Activated CD4-positive, alpha-beta T cell treated with anti-CD3 and anti-CD28 coated beads for 4 hours (primary cell): ENCODE results near the gene LRRC61.
"Not testable (repeated sequence)": the region's sequence is repeated elsewhere in the genome, so short reads cannot be mapped to it uniquely, and the experiment has no call there.

Source experiments
- DNase-seq, 2 donors: peaks; one replicate each; pipeline ENCODE4 v3.0.0-alpha.2; 2020

LRRC61 gene

DNA sequence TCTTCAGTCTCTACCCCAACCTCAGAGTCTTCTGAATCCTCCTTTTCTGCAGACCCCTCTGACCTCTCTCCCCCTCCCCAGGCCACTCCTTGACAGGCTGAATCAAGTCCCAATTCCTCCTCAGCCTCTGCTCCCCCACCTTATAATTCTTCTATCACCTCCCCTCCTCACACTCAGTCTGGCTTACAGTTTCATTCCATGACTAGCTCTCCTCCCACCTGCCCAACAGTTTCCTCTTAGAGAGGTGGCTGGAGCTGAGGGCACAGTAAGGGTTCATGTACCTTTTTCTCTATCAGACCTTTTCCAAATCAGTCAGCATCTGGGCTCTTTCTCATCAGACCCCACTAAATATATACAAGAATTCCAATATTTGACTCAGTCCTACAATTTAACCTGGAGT lies 14.6 kb upstream of the LRRC61 start:
- no peak for DNase-seq

DNA sequence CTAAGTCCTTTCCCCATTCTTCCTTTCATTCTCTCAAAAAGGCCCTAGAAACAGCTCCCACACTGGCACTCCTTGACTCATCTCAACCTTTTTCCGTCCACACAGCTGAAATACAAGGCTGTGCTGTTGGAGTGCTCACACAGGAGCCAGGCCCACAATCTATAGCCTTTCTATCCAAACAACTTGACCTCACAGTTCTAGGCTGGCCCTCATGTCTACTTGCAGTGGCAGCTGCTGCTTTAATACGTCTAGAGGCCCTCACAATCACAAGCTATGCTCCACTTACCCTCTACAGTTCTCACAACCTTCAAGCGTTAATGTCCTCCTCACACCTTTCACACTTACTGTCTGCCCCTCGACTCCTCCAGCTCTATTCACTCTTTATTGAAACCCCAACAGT lies 12.0 kb upstream of the LRRC61 start:
- no peak for DNase-seq

DNA sequence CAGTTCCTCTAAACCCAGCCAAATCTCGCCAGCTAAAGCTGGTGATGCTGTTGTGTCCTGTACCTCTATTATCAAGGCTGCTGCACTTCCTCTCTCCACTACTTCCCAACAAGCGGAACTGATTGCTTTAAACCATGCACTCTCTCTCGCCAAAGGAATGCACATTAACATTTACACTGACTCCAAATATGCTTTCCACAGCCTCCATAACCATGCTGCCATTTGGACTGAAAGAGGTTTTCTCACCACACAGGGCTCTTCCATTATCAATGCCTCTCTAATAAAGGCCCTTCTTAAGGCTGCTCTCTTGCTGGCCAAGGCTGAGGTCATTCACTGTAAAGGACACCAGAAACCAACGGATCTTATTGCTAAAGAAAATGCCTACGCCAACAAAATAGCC lies 11.4 kb upstream of the LRRC61 start:
- DNase-seq, result no peak

DNA sequence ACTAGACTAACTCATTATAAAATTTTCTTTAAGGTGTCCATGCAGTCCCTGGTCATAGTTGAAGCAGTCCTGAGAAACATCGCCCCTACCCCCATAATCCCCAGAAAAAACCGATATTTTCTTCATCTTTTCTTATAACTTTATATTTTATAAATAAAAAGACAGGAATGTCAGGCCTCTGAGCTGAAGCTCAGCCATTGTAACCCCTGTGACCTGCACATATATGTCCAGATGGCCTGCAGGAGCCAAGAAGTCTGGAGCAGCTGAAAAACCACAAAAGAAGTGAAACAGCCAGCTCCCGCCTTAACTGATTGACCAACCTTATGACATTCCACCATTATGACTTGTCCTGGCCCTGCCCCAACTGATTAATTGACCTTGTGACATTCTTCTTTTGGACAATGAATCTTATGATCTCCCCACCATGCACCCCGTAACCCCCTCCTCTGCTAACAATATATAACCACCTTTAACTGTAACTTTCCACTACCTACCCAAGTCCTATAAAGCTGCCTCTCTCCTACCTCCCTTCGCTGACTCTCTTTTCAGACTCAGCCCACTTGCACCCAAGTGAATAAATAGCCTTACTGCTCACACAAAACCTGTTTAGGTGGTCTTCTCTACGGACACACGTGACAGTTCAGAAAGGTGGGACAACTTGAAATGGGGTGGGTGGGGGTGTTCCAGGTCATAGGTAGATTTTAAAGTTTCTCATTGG lies 10.3 kb upstream of the LRRC61 start:
- DNase-seq, result not testable (repeated sequence)

DNA sequence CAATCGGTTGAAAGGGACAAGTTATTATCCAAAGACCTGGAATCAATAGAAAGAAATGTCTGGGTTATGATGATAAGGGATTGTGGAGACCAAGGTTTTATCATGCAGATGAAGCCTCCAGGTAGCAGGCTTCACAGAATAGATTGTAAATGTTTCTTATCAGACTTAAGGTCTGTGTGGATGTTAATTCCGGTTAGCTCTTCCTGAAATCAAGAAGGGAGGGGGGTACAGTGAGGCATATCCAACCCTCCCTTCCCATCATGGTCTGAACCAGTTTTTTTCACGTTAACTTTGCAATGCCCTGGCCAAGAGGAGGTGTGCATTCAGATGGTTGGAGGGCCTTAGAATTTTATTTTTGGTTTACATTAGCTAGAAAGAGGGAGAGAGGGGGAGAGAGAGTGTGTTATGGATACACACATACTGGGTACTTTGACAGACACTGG lies 9.8 kb upstream of the LRRC61 start:
- no peak for DNase-seq

DNA sequence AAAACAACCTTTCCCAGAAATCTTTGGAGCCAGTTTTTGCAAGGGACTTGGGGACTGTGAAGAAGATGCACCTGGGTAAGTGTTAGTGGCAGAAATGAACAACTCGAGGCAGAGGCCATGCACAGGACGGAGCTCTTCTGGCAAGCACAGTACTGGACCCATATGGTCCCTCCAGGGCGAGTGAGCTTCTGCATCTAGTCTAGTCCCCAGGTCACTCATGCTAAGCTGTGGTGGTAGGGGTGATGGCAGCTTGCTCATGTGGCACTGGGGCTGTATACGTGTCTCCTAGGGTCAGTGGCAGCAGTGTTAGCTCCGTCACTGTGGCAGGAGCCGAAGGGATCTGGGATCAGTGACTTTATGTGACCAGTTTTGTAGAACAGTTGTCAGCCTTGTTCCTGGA lies 9.3 kb upstream of the LRRC61 start:
- DNase-seq, result no peak

DNA sequence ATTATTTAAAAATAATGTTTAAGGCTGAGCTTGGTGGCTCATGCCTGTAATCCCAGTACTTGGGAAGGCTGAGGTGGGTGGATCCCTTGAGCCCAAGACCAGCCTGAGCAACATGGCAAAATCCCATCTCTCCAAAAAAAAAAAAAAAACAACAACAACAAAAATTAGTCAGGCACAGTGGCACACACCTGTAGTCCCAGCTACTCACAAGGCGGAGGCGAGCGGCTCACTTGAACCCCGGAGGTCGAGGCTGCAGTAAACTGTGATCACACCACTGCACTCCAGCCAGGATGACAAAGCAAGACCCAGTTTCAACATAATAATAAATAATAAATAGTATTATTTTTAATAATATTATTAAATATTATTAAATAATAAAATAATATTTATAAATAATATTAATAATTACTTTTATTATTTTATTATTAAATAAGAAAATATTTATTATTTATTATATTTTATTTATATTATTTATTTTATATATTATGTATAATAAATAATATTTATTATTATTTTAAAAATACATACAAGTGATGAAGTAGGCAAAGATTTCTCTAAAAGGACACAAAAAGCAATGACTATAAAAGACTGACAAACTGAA lies 8.4 kb upstream of the LRRC61 start:
- DNase-seq, result no peak

DNA sequence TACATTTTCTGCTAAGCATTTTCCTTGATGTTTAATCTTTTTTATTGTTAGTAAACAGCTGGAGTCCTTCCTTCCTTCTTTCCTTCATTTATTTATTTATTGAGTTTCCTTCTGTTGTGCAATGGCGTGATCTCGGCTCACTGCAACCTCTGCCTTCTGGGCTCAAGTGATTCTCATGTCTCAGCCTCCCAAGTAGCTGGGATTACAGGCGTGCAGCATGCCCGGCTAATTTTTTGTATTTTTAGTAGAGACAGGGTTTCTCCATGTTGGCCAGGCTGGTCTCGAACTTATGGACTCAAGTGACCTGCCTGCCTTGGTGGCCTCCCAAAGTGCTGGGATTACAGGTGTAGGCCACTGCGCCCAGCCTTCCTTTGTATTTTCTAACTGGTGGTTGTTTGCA lies 6.2 kb upstream of the LRRC61 start:
- not testable (repeated sequence) for DNase-seq

DNA sequence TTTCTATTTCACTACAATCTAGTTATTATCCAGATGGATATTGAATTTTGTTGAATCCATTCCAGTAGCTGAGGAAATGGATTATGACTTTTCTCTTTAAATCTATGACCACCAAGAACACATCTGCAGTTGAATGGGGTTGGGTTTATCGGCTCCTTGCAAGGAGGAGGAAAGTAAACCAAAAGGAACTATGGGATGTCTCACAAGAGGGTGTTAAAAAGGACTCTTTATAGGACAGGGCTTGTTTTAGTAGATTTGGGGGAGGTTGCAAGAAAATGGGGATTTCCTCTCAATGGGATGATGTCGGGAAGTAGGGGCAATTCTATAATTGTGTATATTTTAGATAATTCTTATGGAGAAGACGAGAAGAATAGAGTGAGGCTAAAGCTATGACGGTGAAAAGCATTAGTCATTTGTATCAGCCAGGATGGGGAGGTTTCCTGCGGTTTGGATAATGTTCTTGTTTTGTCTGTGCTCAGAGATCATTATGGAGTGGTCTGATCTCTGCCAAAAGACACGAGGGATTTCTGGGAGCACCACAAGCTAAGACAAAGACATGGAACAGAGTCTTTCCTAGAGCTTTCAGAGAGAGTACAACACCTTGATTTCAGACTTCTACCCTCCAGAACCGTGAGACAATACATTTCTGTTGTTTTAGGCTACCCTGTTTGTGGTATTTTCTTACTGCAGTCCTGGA lies 5.3 kb upstream of the LRRC61 start:
- no peak for DNase-seq

DNA sequence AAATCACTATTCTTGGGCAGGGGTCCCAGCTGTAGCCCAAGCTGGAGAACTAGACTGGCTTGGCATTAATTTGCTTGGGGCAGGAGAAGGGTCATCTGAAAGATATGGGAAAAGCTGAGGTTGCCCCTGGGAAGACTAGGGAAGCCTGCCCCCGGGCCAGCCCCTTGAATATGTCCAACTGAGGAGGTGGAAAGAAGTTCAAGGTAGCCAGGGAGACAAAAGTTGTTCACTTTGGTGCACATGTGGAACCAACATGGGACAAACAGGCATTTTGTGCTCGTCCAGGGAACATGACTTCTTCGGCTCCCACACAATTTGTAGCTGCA lies 1.4 kb upstream of the LRRC61 start:
- no peak for DNase-seq

DNA sequence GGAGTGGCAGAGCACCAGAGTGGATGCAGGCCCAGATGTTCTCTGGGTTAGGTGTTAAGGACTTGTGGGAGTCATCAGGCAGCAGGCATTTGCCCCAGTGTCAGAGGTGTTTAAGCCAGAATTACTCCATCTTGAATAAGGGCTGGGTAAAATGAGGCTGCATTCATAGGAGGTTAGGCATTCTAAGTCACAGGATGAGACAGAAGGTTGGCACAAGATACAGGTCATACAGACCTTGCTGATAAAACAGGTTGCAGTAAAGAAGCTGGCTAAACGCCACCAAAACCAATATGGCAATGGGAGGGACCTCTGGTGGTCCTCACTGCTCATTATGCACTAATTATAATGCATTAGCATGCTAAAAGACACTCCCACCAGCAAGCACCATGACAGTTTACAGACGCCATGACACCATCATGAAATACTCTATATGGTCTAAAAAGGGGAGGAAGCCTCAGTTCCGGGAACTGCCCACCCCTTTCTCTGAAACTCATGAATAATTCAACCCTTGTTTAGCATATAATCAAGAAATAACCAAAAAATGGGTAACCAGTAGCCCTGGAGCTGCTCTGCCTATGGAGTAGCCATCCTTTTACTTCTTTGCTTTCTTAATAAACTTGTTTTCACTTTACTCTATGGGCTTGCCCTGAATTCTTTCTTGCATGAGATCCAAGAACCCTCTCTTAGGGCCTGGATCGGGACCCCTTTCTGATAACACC lies 882 bp upstream of the LRRC61 start:
- peak; percentile 54 to 61 for DNase-seq

DNA sequence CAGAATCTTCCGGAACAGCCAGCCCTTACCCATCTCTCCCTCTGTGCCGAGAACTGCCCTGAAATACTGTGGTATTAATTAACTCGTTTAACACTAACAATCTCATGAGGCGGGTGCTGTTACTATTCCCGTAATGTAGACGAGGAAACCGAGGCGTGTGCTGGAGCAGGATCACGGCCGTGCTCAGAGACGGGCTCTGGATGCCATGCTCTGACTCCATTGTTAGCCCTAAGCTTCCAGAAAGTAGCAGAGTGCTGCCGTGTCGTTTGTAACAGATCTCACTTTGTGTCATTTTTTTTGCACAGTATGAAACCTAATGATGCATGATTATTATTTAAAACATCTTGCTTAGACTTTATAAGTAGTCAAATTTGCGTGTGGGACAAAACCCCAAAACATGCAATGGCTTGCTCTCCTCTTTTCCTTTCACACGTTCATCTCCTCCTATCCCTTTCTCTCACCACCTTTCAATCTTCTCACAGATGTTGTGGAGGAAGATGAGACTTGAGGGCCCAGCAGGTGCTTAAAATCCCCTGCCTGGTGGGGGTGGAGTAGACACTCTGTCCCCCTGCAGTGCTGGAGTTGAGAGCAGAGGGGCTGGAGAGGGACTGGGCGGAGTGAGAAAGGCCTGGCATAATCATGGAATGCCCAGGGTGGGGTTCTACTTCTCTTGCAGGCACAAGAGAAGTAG lies 672 bp downstream of the LRRC61 start:
- no peak for DNase-seq

DNA sequence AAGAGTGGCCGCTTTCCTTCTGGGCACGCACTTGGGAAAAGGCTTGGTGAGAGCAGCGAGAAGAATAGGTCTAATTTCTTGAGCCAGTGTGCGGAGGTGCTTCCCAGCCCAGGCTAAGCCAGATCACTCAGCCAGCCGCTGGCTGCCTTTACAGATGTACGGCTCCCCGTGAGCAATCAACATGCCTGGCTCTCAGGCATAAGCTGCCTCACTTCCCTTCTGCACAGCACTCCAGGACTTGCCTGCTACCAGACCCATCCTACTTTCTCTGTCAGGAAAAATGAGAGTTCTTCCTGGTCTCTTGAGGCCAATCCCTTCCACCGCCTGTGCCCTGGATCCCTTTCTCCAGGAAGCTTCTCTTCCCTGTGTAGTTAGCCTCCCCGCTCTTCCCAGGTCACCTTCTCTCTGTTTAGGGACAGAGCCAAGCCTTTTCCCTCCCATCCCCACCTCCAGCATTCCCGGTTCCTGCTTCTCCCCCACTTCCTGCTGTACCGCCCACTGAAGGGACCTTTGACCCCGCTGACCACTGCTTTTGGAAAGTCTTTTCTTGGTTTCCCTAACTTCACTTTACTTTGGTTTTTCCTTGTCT lies 1.3 kb downstream of the LRRC61 start:
- no peak for DNase-seq

DNA sequence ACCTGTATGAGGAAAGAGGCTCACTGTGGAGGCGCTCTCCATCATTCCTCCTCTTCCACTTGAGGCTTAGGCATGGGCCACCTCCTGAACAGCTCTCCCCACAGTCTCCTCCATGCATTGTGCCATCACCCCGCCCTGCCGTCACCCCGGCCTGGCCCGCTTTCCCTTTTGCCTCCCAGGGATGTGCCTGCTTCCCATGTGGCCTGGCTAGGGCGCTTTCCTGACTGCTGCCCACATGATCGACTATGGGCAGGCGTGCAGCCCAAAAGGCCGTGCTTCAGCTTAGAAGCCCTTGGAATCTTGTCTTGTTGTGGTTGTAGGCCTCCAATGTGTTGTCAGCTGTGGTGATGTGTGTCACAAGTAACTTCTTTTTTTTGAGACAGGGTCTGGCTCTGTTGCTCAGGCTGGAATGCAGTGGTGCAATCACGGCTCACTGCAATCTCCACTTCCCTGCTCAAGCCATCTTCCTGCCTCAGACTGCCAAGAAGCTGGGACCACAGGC lies 2.0 kb downstream of the LRRC61 start:
- no peak for DNase-seq

DNA sequence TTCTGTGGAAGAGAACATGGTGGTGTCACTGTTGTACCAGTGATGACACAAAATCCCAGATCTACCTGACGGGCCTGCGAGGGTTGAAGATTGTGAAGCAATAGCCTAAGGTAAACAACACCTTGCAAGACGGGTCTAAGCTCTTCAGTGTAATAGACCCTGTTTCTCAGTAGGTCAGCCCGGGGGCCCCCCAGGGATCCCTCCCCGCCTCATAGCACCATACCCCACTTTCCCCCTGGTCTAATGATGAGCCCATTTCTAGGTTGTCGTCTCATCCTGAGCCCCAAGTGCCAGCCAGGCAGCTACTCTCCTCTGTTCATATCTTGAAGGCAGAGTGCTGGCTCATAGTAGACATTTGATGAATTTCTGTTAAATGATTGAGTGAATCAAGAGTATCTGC lies 2.7 kb downstream of the LRRC61 start:
- DNase-seq, result no peak

DNA sequence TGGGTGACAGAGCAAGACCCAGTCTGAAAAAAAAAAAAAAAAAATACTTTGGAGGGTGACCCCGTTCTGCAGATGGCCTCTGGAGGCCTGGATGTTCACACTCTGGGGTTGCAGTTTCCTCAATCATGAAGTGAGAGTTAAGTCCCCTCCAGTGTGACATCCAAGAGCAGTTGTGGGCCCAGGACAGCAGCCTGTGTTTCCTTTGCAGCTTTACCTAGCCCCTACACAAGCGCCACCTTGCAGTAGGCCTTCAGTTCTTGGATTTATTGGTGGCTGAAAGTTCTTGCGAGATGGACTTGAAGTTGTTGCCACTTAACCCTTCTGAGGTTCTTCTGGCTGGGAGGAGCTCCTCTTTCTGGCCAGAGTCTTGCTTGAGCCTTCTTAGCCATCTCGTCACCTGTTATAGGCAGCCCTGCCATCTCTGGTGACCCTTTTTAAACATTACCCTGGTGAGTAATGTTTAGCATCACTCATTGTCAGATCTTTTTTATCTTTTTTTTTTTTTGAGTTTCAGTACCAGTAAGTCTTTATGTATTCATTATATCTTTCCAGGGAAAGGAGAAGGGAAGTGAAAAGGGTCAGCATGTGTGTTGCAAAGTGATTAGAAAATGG lies 3.6 kb downstream of the LRRC61 start:
- DNase-seq, result no peak

DNA sequence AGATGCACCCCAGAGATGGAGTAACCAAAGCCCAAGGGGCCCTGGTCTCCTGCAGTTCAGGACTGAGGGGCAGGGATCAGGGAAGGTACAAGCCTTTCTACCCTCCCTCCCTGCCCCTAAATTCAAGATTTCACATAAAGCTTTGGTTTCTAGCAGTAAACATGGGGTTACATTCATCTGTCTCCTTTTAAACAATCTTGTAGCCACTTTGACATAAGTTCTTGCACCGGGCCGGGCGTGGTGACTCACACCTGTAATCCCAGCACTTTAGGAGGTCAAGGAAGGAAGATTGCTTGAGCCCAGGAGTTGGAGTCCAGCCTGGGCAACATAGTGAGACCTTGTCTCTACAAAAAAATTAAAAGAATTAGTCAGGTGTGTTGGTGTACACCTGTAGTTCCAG lies 4.2 kb downstream of the LRRC61 start:
- no peak for DNase-seq

DNA sequence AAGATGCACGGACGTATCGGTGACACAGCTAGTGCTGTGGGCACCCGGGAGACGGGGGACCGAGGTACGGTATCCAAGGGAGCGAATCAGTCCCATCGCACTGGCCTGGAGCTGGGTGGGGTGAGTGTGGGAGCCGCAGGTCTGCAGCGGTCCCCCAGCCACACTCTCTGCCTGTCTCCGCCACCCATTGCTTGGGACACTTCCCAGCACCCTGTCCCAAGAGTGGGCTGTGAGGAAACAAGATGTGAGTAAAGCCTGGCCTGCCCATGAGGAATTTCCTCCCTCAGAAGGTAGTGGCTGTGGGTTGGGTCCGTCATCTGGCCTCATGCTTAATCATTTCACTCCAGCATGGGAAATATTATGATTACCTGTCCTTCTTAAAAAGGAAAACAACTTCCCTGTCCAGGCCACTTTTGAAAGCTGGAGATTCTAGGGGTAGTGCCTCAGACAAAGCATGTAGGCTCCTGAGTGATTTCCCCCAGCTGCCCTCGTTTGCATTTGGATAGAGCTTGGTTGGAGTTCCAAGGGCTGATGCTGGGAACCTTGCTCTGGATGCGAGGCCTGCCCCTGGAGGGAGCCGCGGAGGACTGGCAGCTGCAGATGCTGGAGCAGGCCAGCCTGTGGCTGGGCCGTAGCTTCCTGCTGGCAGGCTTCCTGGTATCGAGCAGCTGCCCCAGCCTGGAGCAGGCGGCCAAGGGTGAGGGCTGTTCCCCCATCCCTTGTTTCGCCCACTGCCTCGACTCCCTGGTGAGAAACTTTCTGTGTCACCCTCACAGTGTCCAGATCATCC lies 6.4 kb downstream of the LRRC61 start:
- DNase-seq, result no peak

DNA sequence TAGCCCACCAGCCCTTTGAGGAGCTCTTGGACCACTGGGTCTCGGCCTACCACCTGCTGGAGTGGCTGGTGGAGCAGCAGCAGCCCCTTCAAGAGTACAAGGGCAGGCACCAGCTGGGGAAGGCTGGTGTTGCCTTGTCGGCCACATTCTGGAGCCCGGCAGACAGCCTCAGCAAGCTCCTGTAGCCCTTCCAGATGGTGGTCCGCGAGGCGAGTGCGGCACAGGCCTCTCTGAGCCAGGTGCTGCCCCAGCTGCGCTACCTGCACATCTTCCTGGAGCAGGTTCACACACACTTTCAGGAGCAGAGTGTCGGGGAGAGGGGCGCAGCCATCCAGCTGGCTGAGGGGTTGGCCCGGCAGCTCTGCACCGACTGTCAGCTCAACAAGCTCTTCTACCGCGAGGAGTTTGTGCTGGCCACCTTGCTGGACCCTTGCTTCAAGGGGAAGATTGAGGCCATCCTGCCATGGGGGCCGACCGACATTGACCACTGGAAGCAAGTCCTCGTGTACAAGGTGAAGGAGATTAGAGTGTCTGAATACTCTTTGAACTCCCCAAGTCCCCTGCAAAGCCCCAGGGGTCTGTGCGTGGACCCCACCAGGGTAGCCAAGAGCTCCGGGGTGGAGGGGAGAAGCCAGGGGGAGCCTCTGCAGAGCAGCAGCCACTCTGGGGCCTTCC lies 7.2 kb downstream of the LRRC61 start:
- DNase-seq, result no peak

DNA sequence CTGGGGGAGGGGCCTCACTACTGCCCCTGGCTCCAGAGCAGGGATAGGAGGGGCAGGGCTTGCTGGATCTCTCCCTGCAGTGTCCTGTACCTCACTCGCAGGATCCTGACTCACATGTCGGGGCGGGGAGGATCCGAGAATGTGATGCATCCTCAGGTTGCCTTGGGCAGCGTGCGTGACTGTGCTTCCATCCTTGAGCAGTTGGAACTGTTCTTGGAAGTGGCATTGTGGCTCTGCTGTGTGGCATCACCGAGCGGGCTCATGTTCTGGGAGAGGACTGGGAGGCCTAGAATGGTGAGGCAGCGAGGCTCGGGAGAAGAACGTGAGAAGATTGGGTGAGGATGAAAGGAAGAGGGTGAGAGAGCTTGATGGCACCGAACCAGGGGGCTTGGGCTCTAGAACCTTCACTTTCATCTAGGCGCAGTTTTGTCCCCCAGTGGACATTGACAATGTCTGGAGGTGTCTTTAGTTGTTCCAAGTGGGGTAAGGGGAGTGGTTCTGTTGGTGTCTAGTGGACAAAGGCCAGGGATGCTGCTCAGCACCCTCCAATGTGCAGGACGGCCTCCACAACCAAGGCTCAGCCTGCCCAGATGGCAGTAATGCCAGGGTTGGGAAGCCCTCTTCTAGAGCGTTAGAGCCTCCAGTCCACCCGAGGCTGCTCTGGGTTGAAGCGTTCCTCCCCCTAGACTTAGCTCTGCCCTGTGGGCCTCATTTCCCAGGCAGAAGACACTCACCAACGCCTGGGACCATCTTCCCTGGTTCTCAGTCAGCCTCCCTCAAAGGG lies 9.9 kb downstream of the LRRC61 start:
- DNase-seq, result no peak
